PC-9 (cell line): ENCODE data around the gene OAS1.

Source experiments
- CTCF ChIP-seq: fragments of 200-600 bp; sonication (generic); conservative IDR thresholded peaks from 2 replicates; pipeline ENCODE4 v1.6.1; 2017; ENCODE audit warnings: mixed run types, antibody characterized with exemption, mild to moderate bottlenecking, moderate library complexity
- EZH2 ChIP-seq: fragments of 200-600 bp; sonication (generic); IDR thresholded peaks from 2 replicates; pipeline ENCODE4 v1.8.0; 2017; ENCODE audit warnings: antibody characterized with exemption, low read depth

- TF ChIP-seq CTCF = no peak
- no peak for TF ChIP-seq EZH2
Observed at GRCh38 chr12:112938751-112939150, 32.0 kb downstream of the OAS1 start.
